ENCODE results near the gene TMPRSS13. TPM values are rescaled to one million over a fixed set of nuclear protein-coding genes. Genes with fewer than 3 reads are reported as not detected.
A peak's percentile ranks its signal among the peaks of the same experiment; 100 is the strongest.

Gene TMPRSS13
- total RNA-seq, 4 donors from 2014 or later, result 11.1 to 31.7 (median 21.0) TPM

DNA sequence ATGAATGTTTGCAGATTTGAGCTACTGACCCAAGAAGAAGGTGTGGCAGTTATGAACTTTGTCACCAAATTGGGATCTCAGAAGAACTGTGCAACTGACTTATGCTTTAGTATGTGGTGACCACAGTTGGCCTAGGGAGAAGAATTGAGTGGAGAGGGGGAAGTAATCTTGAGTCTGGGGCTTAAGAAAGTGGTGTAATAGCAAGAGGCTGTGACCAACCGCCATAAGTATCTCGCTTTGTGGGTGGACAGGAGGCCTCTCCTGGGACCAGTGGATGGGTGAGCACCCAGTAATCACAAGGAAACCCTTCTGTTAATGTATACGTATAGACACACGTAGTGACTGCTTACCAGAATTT, 44.3 kb upstream of the TMPRSS13 start:
- no peak for DNase-seq
- Histone ChIP-seq H3K27me3 (peaks cover 0 to 22% (median 0%) of the 10 kb centered on the region in 4 donors), H3K9me3 (no peaks in the 10 kb centered on the region), H3K4me3 (no peak overlapping the region), H3K27ac (no peak overlapping the region), H3K4me1 (peaks cover 0 to 23% (median 11%) of the 10 kb centered on the region in 3 donors), H3K36me3 (no peaks in the 10 kb centered on the region)
- TF ChIP-seq CTCF (IDR thresholded peaks at IDR 0.05) (no peak), POLR2A (IDR thresholded peaks at IDR 0.05) (no peak)
- intact Hi-C loops (cut with DNase I), result no loop called here
- 89% methylated on average over 4 of the region's 4 CpGs for WGBS, 2 donors

DNA sequence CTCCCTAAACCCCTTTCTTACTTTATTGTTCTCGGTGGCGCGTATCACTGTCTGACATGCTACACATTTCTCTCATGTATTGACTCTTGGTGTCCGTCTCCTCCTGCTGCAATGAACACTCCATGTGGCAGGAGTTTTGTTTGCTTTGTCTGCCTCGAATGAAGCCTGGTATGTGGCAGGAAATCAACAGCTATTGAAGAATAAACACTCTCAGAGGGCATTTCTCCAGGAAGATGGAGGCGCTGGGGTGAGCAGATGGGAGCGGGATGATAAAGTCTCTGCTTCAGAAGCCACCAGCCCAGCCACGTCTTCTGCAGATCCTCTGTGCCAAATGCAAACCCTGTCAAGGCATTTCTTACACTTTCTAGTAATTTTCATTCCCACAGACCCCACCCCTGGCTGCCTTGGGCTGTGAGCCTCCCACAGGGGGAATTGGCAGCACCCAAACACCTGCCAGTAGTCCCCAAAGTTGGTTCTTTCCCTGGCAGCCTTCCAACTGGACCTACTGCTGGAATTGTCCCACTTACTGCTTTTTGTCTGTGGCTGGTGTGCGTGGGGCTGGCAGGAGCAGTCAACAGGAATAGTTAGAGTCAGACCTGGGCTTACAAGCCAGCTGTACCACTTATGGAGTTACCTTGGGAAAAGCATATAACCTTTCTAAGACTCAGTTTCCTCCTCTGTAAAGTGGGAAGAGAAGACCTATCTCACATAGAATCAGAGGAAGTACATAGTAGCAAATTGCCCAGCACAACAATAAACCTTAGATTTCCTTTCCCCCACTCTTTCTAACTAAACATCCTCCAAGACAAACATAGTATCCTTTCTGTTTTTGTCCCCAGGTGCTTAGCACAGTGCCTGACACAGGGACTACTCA, 43.7 kb upstream of the TMPRSS13 start:
- TF ChIP-seq CTCF (IDR thresholded peaks at IDR 0.05), result no peak
- TF ChIP-seq POLR2A (IDR thresholded peaks at IDR 0.05), result no peak
- H3K27me3 ChIP-seq, result peaks cover 0 to 21% (median 0%) of the 10 kb centered on the region in 4 donors
- H3K27ac ChIP-seq, result no peak overlapping the region
- no peak overlapping the region for H3K4me3 ChIP-seq
- H3K4me1 ChIP-seq, result peaks cover 0 to 23% (median 11%) of the 10 kb centered on the region in 3 donors
- intact Hi-C loops (cut with DNase I), result no loop called here
- no peaks in the 10 kb centered on the region for H3K9me3 ChIP-seq
- no peaks in the 10 kb centered on the region for H3K36me3 ChIP-seq
- DNase-seq, result no peak
- WGBS, 2 donors, result 43 to 58% methylated on average over 9 of the region's 9 CpGs

- Histone ChIP-seq H3K4me1 (peaks cover 0 to 23% (median 11%) of the 10 kb centered on the region in 3 donors), H3K27me3 (peaks cover 0 to 21% (median 0%) of the 10 kb centered on the region in 4 donors), H3K4me3 (no peak overlapping the region), H3K27ac (no peak overlapping the region), H3K9me3 (no peaks in the 10 kb centered on the region), H3K36me3 (no peaks in the 10 kb centered on the region)
- intact Hi-C loops (cut with DNase I), result no loop called here
- no peak for DNase-seq
- WGBS, 2 donors, result 82 to 87% methylated on average over 5 to 10 of the region's 10 CpGs
- TF ChIP-seq POLR2A (IDR thresholded peaks at IDR 0.05) (no peak), CTCF (IDR thresholded peaks at IDR 0.05) (no peak)
Measured at GRCh38 chr11:117972044-117972443, 42.8 kb upstream of the TMPRSS13 start.

DNA sequence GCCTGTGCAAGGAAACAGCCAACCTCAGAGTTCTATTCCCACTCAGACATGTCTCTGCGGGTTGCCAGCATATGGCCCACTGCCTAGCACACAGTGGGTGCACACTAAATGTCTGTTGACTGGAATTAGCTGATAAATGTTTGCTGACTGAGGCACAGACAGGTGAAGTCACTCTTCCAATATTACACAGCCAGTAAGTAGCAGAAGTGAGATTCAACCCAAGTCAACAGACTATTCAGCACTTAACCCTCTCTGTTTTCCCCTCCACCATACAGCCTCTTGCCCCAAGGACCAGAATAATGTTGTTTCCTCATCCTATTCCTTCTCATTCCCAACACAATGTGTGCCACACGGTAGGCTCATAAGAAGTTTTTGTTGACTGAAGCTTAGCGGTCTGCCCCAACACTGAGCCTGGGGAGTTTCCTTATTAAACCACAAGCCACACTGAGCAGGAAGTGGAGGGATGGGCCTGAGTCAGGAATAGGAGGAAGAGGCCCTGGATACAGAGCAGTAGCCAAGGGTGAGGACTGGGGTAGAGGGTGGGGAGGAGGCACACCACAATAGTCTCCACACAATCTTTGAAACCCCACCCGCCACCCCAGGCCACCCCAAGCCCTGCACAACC, 41.3 kb upstream of the TMPRSS13 start:
- Histone ChIP-seq H3K9me3 (no peaks in the 10 kb centered on the region), H3K27me3 (peaks cover 0 to 18% (median 0%) of the 10 kb centered on the region in 4 donors), H3K36me3 (no peaks in the 10 kb centered on the region), H3K27ac (peak overlapping the region in 1 of 4 donors; percentile 39), H3K4me1 (peaks cover 0 to 23% (median 11%) of the 10 kb centered on the region in 3 donors), H3K4me3 (no peak overlapping the region)
- 45 to 66% methylated on average over 3 to 4 of the region's 4 CpGs for WGBS, 2 donors
- TF ChIP-seq CTCF (IDR thresholded peaks at IDR 0.05) (no peak), POLR2A (IDR thresholded peaks at IDR 0.05) (no peak)
- intact Hi-C loops (cut with DNase I), result no loop called here
- no peak for DNase-seq

All from esophagus squamous epithelium (tissue), 5 donors.